ENCODE measurements around the gene ZNF740. TPM values are rescaled to one million over a fixed set of nuclear protein-coding genes. Genes with fewer than 3 reads are reported as not detected.

Gene ZNF740
- total RNA-seq, 2 donors from 2014 or later, result 10.1 to 21.4 TPM

DNA sequence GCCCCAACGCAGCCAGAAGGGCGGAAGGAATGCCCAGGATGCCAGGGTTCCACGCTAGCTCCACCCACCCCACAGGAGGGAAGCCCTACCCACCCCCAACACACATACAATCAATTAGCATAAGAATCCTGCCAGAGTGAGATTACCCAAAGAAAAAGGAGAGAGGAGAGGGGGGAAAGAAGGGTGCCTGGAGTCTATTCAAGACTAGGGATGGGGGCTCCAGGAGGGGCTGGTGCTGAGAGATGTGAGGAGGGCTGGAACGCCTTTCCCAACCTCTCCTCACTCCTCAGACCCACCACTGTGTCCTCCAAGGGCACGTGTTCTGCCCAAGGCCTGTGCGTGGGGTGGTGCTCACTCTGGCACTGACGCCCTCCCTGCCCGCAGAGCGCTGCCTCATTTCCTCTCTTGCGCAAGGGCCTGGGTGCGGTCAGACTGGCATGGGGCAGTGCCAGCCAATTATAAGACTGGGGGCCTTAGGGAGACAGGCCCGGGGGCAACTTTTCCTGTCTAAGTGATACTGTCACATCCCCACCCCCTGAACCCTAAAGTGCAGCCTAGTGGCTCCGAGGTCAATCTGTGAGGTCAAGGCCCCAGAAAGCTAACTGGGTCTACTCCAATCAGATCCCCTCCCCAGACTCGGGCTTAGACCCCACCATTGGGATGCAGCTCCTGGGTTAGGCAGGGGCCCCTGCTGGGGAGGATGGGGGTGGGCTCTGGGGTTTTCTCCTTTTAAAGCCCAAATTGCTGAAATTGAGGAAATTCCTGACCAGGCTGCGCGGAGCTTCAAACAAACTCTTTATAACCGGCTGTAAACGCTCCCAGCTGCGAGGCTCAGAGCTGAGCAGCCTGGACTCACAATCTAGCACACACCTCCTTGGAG, 36.8 kb downstream of the ZNF740 start:
- DNase-seq (peak in 3 of 4 donors; percentile 47 to 55 (median 49)), ATAC-seq (no peak)
- TF ChIP-seq, protein P1, sequence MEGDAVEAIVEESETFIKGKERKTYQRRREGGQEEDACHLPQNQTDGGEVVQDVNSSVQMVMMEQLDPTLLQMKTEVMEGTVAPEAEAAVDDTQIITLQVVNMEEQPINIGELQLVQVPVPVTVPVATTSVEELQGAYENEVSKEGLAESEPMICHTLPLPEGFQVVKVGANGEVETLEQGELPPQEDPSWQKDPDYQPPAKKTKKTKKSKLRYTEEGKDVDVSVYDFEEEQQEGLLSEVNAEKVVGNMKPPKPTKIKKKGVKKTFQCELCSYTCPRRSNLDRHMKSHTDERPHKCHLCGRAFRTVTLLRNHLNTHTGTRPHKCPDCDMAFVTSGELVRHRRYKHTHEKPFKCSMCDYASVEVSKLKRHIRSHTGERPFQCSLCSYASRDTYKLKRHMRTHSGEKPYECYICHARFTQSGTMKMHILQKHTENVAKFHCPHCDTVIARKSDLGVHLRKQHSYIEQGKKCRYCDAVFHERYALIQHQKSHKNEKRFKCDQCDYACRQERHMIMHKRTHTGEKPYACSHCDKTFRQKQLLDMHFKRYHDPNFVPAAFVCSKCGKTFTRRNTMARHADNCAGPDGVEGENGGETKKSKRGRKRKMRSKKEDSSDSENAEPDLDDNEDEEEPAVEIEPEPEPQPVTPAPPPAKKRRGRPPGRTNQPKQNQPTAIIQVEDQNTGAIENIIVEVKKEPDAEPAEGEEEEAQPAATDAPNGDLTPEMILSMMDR (IDR thresholded peaks at IDR 0.05), result no peak
- no peak for TF ChIP-seq POLR2A (IDR thresholded peaks at IDR 0.05)
- intact Hi-C loops (cut with DNase I), result no loop called here
- Histone ChIP-seq H3K27ac (peak overlapping the region in 2 of 4 donors; percentile 10 to 33), H3K9me3 (no peaks in the 10 kb centered on the region), H3K4me1 (peaks cover 36% of the 10 kb centered on the region), H3K36me3 (replicated peaks in 1 of 2; ENCODE audit: insufficient read depth in 1 of 2, low read depth in 2 of 2) (no peaks in the 10 kb centered on the region), H3K27me3 (no peaks in the 10 kb centered on the region), H3K4me3 (no peak overlapping the region)
- WGBS, 2 donors, result 52 to 70% methylated on average over 9 to 19 of the region's 19 CpGs

DNA sequence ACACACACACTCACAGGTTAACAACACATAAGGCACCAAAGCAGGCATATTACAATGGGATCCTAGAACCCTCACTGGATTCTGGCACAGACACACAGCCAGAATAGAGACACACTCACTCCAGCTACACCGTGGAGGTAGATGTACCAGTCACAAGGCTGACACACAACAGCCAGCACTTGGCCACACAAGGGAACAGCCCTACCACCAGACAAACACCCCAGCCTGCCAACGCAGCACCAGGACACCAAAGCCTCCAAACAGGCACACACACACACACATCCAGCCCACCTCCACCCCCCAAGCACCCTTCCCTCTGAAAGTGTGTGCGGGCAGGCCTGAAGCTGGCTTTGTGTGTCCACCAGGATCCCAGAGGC, 37.4 kb downstream of the ZNF740 start:
- TF ChIP-seq POLR2A (IDR thresholded peaks at IDR 0.05), result no peak
- TF ChIP-seq, protein P1 (IDR thresholded peaks at IDR 0.05), result no peak
- WGBS, 2 donors, result 0 to 56% methylated on average over 1 to 3 of the region's 3 CpGs
- Histone ChIP-seq H3K27me3 (no peaks in the 10 kb centered on the region), H3K4me3 (no peak overlapping the region), H3K9me3 (no peaks in the 10 kb centered on the region), H3K27ac (peak overlapping the region in 1 of 4 donors; percentile 33), H3K36me3 (replicated peaks in 1 of 2; ENCODE audit: insufficient read depth in 1 of 2, low read depth in 2 of 2) (no peaks in the 10 kb centered on the region), H3K4me1 (peaks cover 43% of the 10 kb centered on the region)
- intact Hi-C loops (cut with DNase I), result no loop called here
- ATAC-seq (no peak), DNase-seq (no peak)

DNA sequence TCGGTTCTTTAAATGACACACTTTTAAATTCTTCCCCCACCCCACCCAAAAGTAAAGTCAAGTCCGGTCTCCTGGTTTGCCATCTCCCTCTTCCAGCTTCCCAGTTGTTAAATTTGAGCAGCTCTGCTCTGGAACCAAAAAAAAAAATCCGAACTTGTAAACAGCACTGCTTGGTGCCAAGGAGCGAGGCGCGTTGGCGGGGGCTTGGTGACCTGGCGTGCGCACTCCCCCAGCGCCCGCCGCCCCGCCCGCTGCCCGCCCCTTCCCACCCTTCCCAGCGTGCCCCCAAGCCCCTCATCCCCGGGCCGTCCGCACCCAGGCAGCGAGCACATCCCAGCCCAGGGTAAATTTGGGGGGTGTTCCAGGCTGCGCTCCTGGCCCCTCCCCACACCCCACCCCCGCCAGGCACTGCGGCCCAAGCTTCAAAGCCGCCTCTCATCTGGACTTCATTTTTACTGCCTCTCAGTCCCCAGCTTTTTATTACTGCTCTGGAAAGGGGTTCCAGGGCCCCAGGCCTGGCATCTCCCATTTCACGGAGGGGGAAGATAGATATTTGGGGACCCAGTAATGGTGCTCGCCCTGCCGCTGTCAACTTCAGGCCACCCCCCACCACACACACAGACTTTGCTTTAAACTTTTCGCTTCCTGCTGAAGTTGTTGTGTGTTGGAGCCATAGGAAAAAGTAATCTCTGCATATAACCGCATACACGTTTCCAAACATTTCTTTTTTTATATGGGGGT, 38.2 kb downstream of the ZNF740 start:
- peak overlapping the region in 2 of 4 donors; percentile 98 to 100 for H3K27ac ChIP-seq
- WGBS, 2 donors, result 62 to 70% methylated on average over 20 to 28 of the region's 30 CpGs
- DNase-seq, result no peak
- TF ChIP-seq, protein P1 (IDR thresholded peaks at IDR 0.05), result no peak
- no peak for TF ChIP-seq POLR2A (IDR thresholded peaks at IDR 0.05)
- no peaks in the 10 kb centered on the region for H3K36me3 ChIP-seq (replicated peaks in 1 of 2; ENCODE audit: insufficient read depth in 1 of 2, low read depth in 2 of 2)
- H3K4me3 ChIP-seq, result no peak overlapping the region
- peaks cover 51% of the 10 kb centered on the region for H3K4me1 ChIP-seq
- no peaks in the 10 kb centered on the region for H3K9me3 ChIP-seq
- intact Hi-C loops (cut with DNase I), result no loop called here
- no peaks in the 10 kb centered on the region for H3K27me3 ChIP-seq
- ATAC-seq, result no peak

DNA sequence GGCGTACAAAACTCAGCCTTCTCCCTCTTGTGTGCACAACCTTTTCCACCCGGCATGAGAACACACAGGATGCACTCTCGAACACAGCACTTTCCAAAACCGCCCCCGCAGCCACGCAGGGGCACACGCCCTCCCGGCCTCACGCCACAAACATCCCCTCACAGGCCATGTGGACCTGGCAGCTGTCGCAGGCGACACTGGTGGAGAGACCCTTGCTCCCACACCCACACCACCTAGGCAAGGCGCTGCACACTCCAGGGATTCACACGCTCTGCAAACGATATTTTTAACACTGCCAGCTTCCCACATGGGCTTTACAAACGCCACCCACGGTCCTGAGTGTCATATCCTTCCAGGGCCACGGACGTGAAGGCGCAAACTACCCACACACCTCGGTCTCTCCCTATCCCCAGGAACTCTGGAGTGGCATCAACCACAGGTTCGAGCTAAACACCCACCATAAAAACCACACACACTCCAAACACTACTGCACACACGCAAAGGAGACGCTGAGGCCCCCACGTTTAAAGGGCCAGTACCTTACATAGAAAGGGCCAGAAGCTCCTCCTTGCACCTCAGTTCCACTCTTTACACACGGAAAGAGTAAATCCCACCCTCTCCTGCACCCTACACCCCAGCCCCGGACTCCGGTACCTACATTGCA, 38.9 kb downstream of the ZNF740 start:
- peak in 1 of 3 donors; percentile 15 for TF ChIP-seq POLR2A (IDR thresholded peaks at IDR 0.05)
- TF ChIP-seq, protein P1 (IDR thresholded peaks at IDR 0.05), result no peak
- WGBS, 2 donors, result 11 to 32% methylated on average over 25 to 27 of the region's 27 CpGs
- intact Hi-C loops (cut with DNase I), result no loop called here
- Histone ChIP-seq H3K4me3 (peak overlapping the region; percentile 60 to 73), H3K36me3 (replicated peaks in 1 of 2; ENCODE audit: insufficient read depth in 1 of 2, low read depth in 2 of 2) (no peaks in the 10 kb centered on the region), H3K9me3 (no peaks in the 10 kb centered on the region), H3K27me3 (no peaks in the 10 kb centered on the region), H3K4me1 (peaks cover 56% of the 10 kb centered on the region), H3K27ac (peak overlapping the region; percentile 11 to 100 (median 96))
- no peak for ATAC-seq
- DNase-seq, result peak in 2 of 4 donors; percentile 30 to 32

Data from body of pancreas (tissue), 4 donors.